ENCODE data around the gene RALGPS1.
A peak's percentile ranks its signal among the peaks of the same experiment; 100 is the strongest.

The RALGPS1 gene

DNA sequence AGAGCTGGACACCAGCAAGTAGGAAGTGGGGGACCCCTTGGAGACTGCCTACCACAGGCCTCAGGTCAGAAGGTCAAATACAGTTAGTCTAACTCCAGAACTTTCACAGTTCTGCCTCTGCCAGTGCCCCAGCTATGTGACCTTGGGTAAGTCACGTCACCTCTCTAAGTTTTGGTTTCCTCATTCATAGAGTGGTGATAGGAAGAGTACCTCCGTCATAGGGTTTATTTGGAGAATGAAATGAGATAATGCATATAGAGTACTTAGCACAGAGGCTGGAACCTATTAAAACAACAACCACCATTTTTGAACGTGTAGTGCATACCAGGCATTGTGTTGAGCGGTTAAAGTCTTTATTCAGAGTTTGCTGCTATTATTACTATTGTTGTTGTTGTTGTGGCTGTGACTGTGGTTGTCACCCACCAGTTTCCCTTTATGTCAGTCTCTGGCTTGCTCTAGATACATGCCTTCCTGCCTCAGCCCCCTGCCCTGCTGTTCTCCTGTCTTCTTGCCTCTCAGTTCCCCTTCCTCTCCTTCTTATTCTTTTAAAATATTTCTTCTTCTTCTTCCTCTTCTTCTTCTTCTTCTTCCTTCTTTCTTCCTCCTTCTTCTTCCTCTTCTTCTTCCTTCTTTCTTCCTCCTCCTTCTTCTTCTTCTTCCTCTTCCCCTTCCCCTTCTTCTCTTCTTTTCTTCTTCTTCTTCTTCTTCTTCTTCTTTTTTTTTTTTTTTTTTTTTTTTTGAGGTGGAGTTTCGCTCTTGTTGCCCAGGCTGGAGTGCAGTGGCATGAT, 67.8 kb downstream of the RALGPS1 start:
- no peak for ATAC-seq
- no peak for DNase-seq
- Mint-ChIP-seq H3K27ac (no peak overlapping the region), H3K36me3 (ENCODE audit: low read depth) (peaks cover 5% of the 10 kb centered on the region), H3K4me1 (peaks cover 34% of the 10 kb centered on the region), H3K27me3 (peaks cover 77% of the 10 kb centered on the region), H3K9me3 (peaks cover 5% of the 10 kb centered on the region), H3K4me3 (no peak overlapping the region)

DNA sequence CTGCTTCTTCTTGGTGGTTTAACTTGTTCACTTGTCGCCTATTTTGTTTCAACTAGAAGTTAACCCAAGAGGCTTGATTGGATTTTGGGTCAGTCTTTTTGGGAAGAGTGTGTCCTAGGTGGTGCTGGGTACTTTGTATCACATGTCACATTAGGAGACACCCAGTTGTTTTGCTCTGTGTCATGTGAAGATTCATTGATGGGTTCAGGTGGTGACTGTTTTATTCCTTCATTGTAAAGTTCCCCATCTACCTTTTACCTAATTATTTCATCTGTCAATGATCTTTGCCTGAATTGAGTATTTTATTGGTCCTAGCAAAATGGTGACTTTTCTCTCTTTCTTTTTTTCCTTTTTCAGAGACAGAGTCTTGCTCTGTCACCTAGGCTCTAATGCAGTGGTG, 69.2 kb downstream of the RALGPS1 start:
- Mint-ChIP-seq H3K4me1 (peaks cover 40% of the 10 kb centered on the region), H3K27ac (no peak overlapping the region)

DNA sequence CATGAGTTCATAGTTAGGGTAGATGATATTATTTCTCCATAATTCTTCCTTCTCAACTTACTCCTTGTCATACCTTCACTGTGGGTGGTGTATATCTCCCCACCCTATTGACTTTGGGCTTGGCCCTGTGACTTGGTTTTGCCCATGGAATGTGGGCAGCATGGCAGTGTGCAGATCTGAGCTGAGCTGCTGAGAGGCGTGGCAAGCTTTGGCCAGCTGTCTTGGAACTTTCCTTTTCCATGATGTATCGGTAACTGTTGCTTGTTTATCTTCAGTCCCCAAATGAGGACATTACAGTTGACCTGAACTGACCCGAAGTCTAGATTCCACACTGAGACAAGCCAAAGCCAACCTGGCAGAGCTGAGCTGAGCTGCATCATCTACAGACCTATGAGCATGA, 70.4 kb downstream of the RALGPS1 start:
- peaks cover 5% of the 10 kb centered on the region for H3K9me3 Mint-ChIP-seq
- H3K4me1 Mint-ChIP-seq, result peaks cover 40% of the 10 kb centered on the region
- no peak overlapping the region for H3K4me3 Mint-ChIP-seq
- H3K27me3 Mint-ChIP-seq, result peaks cover 78% of the 10 kb centered on the region
- no peak for DNase-seq
- H3K36me3 Mint-ChIP-seq (ENCODE audit: low read depth), result peaks cover 5% of the 10 kb centered on the region
- no peak for ATAC-seq
- no peak overlapping the region for H3K27ac Mint-ChIP-seq

More for the DNA sequence above, 69.2 kb downstream of the RALGPS1 start:
- H3K4me3 Mint-ChIP-seq, result no peak overlapping the region
- H3K36me3 Mint-ChIP-seq (ENCODE audit: low read depth), result peaks cover 5% of the 10 kb centered on the region
- H3K9me3 Mint-ChIP-seq, result peaks cover 5% of the 10 kb centered on the region
- no peak for ATAC-seq
- peaks cover 78% of the 10 kb centered on the region for H3K27me3 Mint-ChIP-seq
- DNase-seq, result no peak

DNA sequence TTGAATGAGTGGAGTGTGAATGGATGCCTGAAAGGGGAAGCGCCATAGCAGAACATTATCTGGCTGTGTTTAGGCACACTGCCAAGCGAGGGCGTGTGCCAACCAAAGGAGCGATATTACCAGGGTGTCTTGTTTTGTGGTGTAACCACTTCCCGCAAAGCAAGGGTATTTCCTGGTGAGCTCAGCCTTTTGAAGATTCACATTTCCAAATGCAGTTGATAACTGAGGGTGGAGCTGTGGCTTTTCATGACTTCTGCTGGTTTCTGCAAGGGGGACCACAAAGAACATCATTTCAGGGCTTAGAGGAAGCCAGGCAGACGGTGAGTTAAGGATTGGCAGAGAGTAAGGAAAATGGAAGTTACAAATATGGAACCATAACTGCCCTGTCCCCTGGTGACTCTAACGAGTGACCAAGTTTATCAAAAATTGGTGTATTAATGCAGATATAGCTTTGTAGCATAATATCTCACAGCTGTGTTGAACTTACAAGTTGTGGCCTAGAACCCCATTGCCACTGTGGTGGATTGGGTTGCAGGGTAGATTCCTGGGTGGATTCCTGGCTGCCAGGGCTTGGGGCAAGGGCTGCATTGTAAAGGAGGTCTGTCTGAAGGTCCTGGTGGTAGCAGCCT, 71.4 kb downstream of the RALGPS1 start:
- ATAC-seq (peak; percentile 79), DNase-seq (peak; percentile 78)
- H3K4me1 Mint-ChIP-seq, result peaks cover 39% of the 10 kb centered on the region
- H3K36me3 Mint-ChIP-seq (ENCODE audit: low read depth), result peaks cover 10% of the 10 kb centered on the region
- peak overlapping the region; percentile 87 for H3K27ac Mint-ChIP-seq
- peaks cover 5% of the 10 kb centered on the region for H3K9me3 Mint-ChIP-seq
- H3K27me3 Mint-ChIP-seq, result peaks cover 83% of the 10 kb centered on the region
- peak overlapping the region; percentile 56 for H3K4me3 Mint-ChIP-seq

DNA sequence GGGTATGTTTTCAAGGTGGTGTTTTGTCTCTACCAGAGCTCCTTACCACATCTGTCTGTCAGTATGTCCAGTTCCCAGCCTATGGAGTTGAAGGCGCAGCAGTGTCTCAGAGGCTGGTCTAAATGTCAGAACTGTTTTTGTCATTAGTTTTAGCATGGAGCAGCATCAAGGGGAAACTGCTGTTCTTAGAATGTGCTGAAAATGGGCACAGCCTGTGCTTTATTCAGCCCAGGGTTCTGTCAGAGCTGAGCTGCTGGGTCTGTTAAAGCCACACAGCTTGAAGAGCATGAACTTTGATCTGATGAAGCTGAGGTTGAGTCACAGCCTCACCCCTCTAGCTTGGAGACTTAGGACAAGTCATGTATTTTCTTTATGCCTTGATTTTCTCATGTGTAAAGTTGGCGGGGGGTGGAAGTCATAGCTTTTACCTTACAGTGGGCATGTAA, 71.9 kb downstream of the RALGPS1 start:
- Mint-ChIP-seq H3K4me1 (peaks cover 37% of the 10 kb centered on the region), H3K4me3 (peak overlapping the region; percentile 56), H3K27ac (peak overlapping the region; percentile 87), H3K27me3 (peaks cover 85% of the 10 kb centered on the region), H3K36me3 (ENCODE audit: low read depth) (peaks cover 9% of the 10 kb centered on the region), H3K9me3 (peaks cover 4% of the 10 kb centered on the region)
- ATAC-seq, result peak; percentile 84
- DNase-seq, result peak; percentile 15

DNA sequence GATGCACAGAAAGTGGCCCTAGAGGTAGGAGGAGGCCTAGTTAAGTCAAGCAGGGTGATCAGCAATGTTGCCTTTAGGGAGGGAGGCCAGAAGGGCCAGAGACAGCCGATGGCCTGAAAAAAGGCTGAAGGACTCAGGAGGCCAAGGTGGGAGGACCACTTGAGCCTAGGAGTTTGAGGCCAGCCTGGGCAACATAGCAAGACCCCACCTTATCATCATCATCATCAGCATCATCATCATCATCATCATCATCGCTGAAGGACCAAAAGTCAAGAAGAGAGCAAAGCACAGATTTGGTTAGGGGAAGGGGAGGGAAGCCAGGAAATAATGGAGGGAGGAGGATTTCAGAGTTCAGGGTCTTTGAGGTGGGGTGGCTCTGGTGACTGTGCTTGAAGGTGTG, 74.3 kb downstream of the RALGPS1 start:
- Mint-ChIP-seq H3K36me3 (ENCODE audit: low read depth) (peaks cover 12% of the 10 kb centered on the region), H3K4me1 (peaks cover 32% of the 10 kb centered on the region), H3K9me3 (peaks cover 9% of the 10 kb centered on the region), H3K4me3 (no peak overlapping the region), H3K27ac (no peak overlapping the region), H3K27me3 (peaks cover 84% of the 10 kb centered on the region)
- DNase-seq, result no peak
- ATAC-seq, result no peak

DNA sequence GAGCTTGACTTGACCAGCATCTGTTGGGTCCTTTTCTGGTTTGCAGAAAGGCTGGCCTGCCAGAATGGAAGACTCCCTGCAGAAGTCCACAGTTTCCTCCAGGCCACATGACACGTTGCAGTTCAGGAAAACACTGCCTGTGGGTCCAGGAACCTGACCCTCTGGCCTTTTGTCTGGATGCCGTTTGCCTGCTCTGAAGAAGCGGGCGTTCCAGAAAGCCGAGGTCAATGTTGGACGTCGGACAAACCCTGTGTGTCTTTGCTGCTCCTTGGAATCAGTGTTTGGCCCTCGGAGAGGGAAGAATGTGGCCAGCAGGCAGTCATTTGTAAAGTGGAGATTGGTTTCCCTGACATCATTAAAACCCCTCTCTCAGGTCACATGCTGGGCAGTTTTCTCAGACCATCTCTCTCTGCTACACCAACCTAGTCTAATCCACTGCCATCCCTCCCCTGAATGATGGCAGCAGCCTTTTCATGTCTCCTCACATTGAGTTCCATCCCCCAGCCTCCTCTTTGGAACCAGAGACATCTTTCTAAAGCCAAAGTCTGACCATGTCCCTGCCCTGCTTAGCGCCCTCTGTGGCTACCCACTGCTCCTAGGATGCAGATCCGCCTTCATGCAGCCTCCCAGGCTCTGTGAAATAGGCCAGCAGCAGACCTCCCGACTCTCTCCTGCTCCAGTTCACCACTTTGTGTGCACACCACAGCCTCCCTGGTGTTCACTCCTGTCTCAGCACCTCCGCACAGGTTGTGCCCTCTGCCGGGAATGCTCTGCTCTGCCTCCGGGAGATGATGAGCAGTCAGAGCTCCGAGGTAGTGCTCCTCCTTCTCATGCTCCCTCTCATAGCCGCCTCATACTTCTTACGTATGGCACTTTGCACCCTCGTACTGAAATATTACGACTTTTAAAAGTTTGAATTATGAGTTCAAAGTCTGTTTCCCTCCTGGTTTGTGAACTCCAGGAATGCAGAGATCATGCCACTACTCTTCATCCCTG, 75.6 kb downstream of the RALGPS1 start:
- Mint-ChIP-seq H3K27ac (no peak overlapping the region), H3K4me3 (no peak overlapping the region), H3K36me3 (ENCODE audit: low read depth) (peaks cover 12% of the 10 kb centered on the region), H3K9me3 (peaks cover 9% of the 10 kb centered on the region), H3K4me1 (peaks cover 26% of the 10 kb centered on the region), H3K27me3 (peaks cover 83% of the 10 kb centered on the region)
- DNase-seq (no peak), ATAC-seq (no peak)

DNA sequence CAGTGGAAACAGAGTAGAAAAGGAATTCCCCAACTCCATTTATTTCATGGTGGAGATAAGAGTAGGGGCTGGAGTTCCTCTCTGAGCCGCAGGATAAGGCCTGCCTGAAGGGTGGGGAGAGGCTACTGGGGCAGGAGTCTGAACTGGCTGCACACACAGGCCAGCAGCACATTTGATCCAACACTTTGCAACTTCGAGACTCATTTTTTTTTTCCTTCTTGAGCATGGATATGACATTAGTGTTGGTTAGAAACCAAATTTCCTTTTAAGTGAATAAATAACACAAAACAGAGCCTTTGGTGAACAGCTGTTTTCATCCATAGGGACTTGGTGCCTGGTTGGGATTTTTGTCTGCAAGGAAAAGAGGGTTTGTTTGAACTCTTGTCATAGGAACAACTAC, 76.6 kb downstream of the RALGPS1 start:
- Mint-ChIP-seq H3K36me3 (ENCODE audit: low read depth) (peaks cover 12% of the 10 kb centered on the region), H3K4me1 (peaks cover 18% of the 10 kb centered on the region), H3K27ac (no peak overlapping the region), H3K27me3 (peaks cover 82% of the 10 kb centered on the region), H3K9me3 (peaks cover 9% of the 10 kb centered on the region), H3K4me3 (no peak overlapping the region)
- DNase-seq, result no peak
- no peak for ATAC-seq

DNA sequence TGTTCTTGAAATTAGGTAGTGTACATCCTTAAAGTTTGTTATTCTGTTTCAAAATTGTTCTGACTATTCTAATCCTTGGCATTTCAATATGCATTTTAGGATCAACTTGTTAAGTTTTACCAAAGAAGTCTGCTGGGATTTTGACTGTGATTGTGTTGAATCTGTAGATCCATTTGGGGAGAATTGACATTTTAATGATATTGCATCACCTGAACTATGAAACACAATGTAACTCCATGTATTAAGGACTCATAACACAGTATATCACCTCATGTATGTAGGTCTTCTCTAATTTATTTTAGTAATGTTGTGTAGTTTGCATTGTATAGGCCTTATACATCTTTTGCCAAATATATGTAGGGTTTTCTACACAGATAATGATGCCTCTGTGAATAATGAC, 77.8 kb downstream of the RALGPS1 start:
- Mint-ChIP-seq H3K4me1 (peaks cover 6% of the 10 kb centered on the region), H3K36me3 (ENCODE audit: low read depth) (peaks cover 12% of the 10 kb centered on the region), H3K4me3 (no peak overlapping the region), H3K9me3 (peaks cover 9% of the 10 kb centered on the region), H3K27me3 (peaks cover 81% of the 10 kb centered on the region), H3K27ac (no peak overlapping the region)
- ATAC-seq (no peak), DNase-seq (no peak)

DNA sequence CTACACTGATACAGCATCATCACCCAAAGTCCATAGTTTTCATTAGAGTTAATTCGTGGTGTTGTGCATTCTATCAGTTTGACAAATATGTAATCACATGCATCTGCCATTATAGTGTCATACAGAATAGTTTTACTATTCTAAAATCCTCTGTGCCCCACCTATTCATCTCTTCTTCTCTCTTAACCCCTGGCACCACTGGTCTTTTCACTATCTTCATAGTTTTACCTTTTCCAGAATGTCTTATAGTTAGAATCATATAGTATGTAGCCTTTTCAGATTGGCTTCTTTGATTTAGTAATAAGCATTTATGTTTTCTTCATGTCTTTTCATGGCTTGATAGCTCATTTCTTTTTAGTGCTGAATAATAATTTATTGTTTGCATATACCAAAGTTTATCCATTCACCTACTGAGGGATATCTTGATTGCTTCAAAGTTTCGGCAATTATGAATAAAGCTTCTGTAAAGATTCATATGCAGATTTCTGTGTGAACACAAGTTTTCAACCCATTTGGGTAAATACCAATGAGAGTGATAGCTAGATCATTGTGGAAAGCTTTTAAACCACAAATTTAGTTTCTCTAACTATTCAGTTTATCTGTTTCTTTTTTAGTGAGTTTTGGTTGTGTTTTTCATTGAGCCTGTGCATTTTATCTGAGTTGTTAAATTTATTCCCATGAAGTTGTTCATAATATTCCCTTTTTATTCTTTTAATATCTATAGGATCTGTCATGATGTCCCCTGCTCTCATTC, 84.9 kb downstream of the RALGPS1 start:
- no peaks in the 10 kb centered on the region for H3K9me3 Mint-ChIP-seq
- H3K36me3 Mint-ChIP-seq (ENCODE audit: low read depth), result no peaks in the 10 kb centered on the region
- peaks cover 12% of the 10 kb centered on the region for H3K4me1 Mint-ChIP-seq
- peaks cover 38% of the 10 kb centered on the region for H3K27me3 Mint-ChIP-seq
- no peak overlapping the region for H3K4me3 Mint-ChIP-seq
- H3K27ac Mint-ChIP-seq, result no peak overlapping the region
- no peak for ATAC-seq
- no peak for DNase-seq

DNA sequence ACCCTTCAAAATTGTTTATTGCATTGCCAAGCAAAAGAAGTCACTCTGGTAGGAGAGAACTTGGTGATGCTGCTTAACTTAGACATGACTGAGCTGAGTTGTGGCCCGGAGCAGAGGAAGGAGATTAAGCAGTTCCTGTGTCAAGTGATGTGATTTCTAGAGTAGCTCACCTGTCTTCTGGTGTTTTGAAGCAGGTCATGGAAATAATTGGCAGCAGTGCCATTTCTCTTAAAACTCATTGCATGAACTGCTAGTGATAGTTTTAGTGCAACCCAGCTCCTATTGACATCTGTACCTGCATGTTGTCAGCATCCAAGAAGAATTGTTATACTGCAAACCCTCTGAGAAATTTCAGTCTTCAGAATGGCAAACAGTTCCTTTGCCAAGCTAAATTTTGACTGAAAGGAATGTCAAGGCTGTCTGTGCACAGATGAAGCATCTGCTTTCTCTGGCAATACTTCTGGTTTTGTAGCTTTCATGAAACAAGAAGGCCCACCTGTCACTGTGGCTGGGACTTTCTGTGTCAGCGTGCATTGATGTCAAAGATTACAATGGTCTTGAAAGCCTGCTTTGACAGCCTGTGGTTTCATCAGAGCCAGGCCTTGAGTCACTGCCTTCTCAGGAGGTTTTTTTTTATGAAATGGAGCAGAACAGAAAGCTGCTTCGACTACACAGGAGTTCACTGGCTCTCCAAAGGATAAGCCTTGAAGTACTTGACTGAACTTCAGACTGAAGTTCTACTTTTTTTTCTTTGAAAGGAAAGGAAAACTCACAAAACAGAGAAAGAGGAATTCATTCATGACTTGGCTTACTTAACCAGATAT, 90.6 kb downstream of the RALGPS1 start:
- DNase-seq, result peak; percentile 49
- Mint-ChIP-seq H3K9me3 (no peaks in the 10 kb centered on the region), H3K27me3 (peaks cover 32% of the 10 kb centered on the region), H3K27ac (no peak overlapping the region), H3K36me3 (ENCODE audit: low read depth) (no peaks in the 10 kb centered on the region), H3K4me3 (no peak overlapping the region), H3K4me1 (peaks cover 25% of the 10 kb centered on the region)
- ATAC-seq, result peak; percentile 97

DNA sequence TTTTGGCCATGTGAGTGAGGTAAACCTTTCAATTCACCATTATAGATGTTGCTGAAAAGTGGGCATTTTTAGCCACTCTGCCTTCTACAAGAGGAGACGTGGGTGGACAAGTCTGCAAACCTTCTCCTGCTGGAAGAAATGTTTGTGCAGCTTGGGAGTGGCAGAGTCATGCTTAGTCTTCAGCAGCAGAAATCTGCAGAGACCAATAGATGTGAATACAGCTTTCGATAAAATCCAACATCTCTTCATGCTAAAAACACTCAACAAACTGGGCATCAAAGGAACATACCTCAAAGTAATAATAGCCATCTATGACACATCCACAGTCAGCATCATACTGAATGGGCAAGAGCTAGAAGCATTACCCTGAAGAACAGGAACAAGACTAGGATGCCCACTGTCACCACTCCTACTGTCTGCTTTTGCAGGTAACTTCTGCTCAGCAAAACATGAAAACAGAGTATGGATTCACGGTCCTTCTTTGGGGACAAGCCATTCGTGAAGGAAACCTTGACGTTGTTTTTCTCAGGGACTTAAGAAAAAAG, 91.3 kb downstream of the RALGPS1 start:
- H3K4me1 Mint-ChIP-seq, result peaks cover 24% of the 10 kb centered on the region
- H3K4me3 Mint-ChIP-seq, result no peak overlapping the region
- no peaks in the 10 kb centered on the region for H3K36me3 Mint-ChIP-seq (ENCODE audit: low read depth)
- H3K27ac Mint-ChIP-seq, result no peak overlapping the region
- H3K27me3 Mint-ChIP-seq, result peaks cover 30% of the 10 kb centered on the region
- no peaks in the 10 kb centered on the region for H3K9me3 Mint-ChIP-seq
- no peak for DNase-seq
- ATAC-seq, result no peak

DNA sequence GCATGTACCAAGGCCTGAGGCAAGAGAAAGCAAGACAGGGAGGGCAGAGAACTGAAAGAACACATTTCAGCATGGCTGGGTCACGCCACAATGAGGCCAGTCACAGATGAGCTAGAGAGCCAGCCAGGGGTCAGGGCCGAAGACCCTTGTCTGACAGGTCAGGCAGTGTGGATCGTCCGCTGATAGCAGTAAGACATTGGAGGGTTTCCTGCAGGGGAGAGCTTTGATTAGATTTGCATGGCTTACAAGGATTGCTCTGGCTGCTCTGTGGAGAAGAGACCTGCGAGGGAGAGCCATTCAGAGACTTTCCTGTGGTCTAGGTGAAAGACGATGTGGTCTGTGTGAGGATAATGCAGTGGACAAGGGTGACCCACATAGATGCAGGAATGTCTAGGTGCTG, 93.1 kb downstream of the RALGPS1 start:
- no peak for ATAC-seq

More for the DNA sequence above, 93.1 kb downstream of the RALGPS1 start:
- no peak overlapping the region for H3K4me3 Mint-ChIP-seq
- H3K9me3 Mint-ChIP-seq, result no peaks in the 10 kb centered on the region
- H3K27me3 Mint-ChIP-seq, result peaks cover 32% of the 10 kb centered on the region
- H3K27ac Mint-ChIP-seq, result no peak overlapping the region
- H3K36me3 Mint-ChIP-seq (ENCODE audit: low read depth), result no peaks in the 10 kb centered on the region
- no peak for DNase-seq
- H3K4me1 Mint-ChIP-seq, result peaks cover 24% of the 10 kb centered on the region

Measured in activated naive CD8-positive, alpha-beta T cell treated with anti-CD3 and anti-CD28 coated beads, Interleukin-2, amount 50 U/mL, for 24 hours (primary cell).